HepG2 (cell line): ENCODE results near the gene ANKRD55. TPM values are rescaled to one million over a fixed set of nuclear protein-coding genes. Genes with fewer than 3 reads are reported as not detected.

Source experiments
- ATAC-seq: fragments of 200-7000 bp; cut with Tn5 transposase; 3 replicates; pipeline ENCODE4 v1.9.1; 2020; ENCODE audit warnings: mild to moderate bottlenecking, moderate library complexity
- BruUV-seq: library from RNA; stranded (reverse); fragments of 400-500 nt; replicated peaks from 2 replicates; lab custom pipeline; 2021; lab: Mats Ljungman, UMichigan
- CTCF ChIA-PET: fragments of 300-600 bp; formaldehyde crosslinking; extraction: SDS; loops from one replicate; lab custom pipeline; 2021; ENCODE audit warnings: low total read pairs, inconsistent platforms, low intra/inter-chr PET ratio; lab: Yijun Ruan, JAX
- POLR2A ChIA-PET: fragments of 350-600 bp; sonication (Branson Sonifier 250); formaldehyde crosslinking; loops from one replicate; lab custom pipeline; 2020; ENCODE audit warnings: antibody characterized with exemption, inconsistent platforms; lab: Yijun Ruan, JAX
- DNase-seq: peaks from one replicate; pipeline ENCODE4 v3.0.0-alpha.2; 2015; ENCODE audit warnings: low spot score
- FAIRE-seq: peaks from 3 replicates; lab custom pipeline; 2011; peaks lifted over from hg19 to GRCh38; lab: Jason Lieb, UNC
- H2AFZ ChIP-seq: one replicate; pipeline ENCODE4 v1.6.1; 2011; ENCODE audit warnings: low read length, inconsistent platforms
- H3K27ac ChIP-seq: fragments of 300-600 bp; 3 replicates; pipeline ENCODE4 v1.8.0; 2011; ENCODE audit warnings: mixed run types, mild to moderate bottlenecking, mixed read lengths, low read length, inconsistent platforms; ENCODE audit not compliant: insufficient read depth; ENCODE audit errors: extremely low read length
- H3K27me3 ChIP-seq, 2 experiments: fragments of 200-600 bp in 1 of 2; 2 replicates in 1 of 2; 3 replicates in 1 of 2; pipeline versions ENCODE4 v1.6.0 to v1.8.0; 2011; ENCODE audit warnings: low read length in 2 of 2, mild to moderate bottlenecking in 2 of 2, moderate library complexity in 2 of 2, inconsistent platforms in 1 of 2; ENCODE audit not compliant: insufficient read depth in 2 of 2, control insufficient read depth in 1 of 2
- H3K36me3 ChIP-seq, 2 experiments: fragments of 200-600 bp in 1 of 2; replicated peaks in 1 of 2; 2 replicates in 1 of 2; 3 replicates in 1 of 2; pipeline versions ENCODE4 v1.5.1 to v1.8.0; 2011; ENCODE audit warnings: low read length in 2 of 2, inconsistent platforms in 1 of 2; ENCODE audit not compliant: insufficient read depth in 2 of 2, control insufficient read depth in 1 of 2
- H3K4me1 ChIP-seq: 2 replicates; pipeline ENCODE4 v1.5.1; 2012; ENCODE audit warnings: low read length, inconsistent platforms; ENCODE audit not compliant: insufficient read depth
- H3K4me2 ChIP-seq: 2 replicates; pipeline ENCODE4 v1.6.0; 2011; ENCODE audit warnings: low read depth, low read length, inconsistent platforms
- H3K4me3 ChIP-seq, 3 experiments: fragments of 200-600 bp in 1 of 3; sonication (generic), shearing (Covaris generic) in 1 of 3; replicated peaks in 1 of 3; 2 replicates each; pipeline ENCODE4 v1.5.1; 2011 to 2016; ENCODE audit warnings: low read length in 3 of 3, inconsistent platforms in 2 of 3, low read depth in 2 of 3, mild to moderate bottlenecking in 2 of 3, control low read depth in 1 of 3, mixed read lengths in 1 of 3; ENCODE audit not compliant: insufficient read depth in 1 of 3
- H3K79me2 ChIP-seq: one replicate; pipeline ENCODE4 v1.6.1; 2011; ENCODE audit warnings: low read length, inconsistent platforms; ENCODE audit not compliant: insufficient read depth
- H3K9ac ChIP-seq: 2 replicates; pipeline ENCODE4 v1.6.0; 2011; ENCODE audit warnings: mild to moderate bottlenecking, low read depth, low read length, inconsistent platforms; ENCODE audit not compliant: insufficient read depth
- H3K9me3 ChIP-seq: 2 replicates; pipeline ENCODE4 v1.5.1; 2012; ENCODE audit warnings: mild to moderate bottlenecking, low read length
- H4K20me1 ChIP-seq: 2 replicates; pipeline ENCODE4 v1.6.0; 2011; ENCODE audit warnings: inconsistent platforms, mild to moderate bottlenecking, low read length, moderate library complexity; ENCODE audit not compliant: insufficient read depth
- FOSL2 ChIP-seq: sonication (generic); formaldehyde crosslinking; IDR thresholded peaks from 2 replicates; pipeline ENCODE4 v1.4.0; 2020; ENCODE audit warnings: missing genetic modification reagents
- HMG20A ChIP-seq: IDR thresholded peaks from 2 replicates; pipeline ENCODE4 v1.6.1; 2016; ENCODE audit warnings: borderline replicate concordance
- MATR3 ChIP-seq: sonication (generic); formaldehyde crosslinking; IDR thresholded peaks from 2 replicates; pipeline ENCODE4 v1.4.0; 2020; ENCODE audit warnings: missing genetic modification reagents
- NR2C2 ChIP-seq: sonication (generic); formaldehyde crosslinking; IDR thresholded peaks from 2 replicates; pipeline ENCODE4 v1.4.0; 2020; ENCODE audit warnings: missing genetic modification reagents, mild to moderate bottlenecking, moderate library complexity, borderline replicate concordance
- RELA ChIP-seq: sonication (generic); formaldehyde crosslinking; IDR thresholded peaks from 2 replicates; pipeline ENCODE4 v1.4.0; 2020; ENCODE audit warnings: missing genetic modification reagents
- ZNF232 ChIP-seq: sonication (generic); formaldehyde crosslinking; IDR thresholded peaks from 2 replicates; pipeline ENCODE4 v1.4.0; 2020; ENCODE audit warnings: missing genetic modification reagents, borderline replicate concordance
- ZNF432 ChIP-seq: sonication (generic); formaldehyde crosslinking; IDR thresholded peaks from 2 replicates; pipeline ENCODE4 v1.5.0; 2020; ENCODE audit warnings: missing genetic modification reagents, mild to moderate bottlenecking, borderline replicate concordance
- WGBS: methylation state at CpG from one replicate; pipeline ENCODE4 v1.1.6; 2017; ENCODE audit warnings: low lambda C conversion rate; 5-methylcytosine and 5-hydroxymethylcytosine counted together
- in situ Hi-C: cut with HindIII; loops from 2 replicates; pipeline ENCODE4 v1.10.0; 2017; ENCODE audit warnings: low pct_unique_long_range_greater_than_20kb; ENCODE audit not compliant: extremely low pct_ligation_motif_present
- intact Hi-C: fragments of 100-400 bp; cut with micrococcal nuclease; formaldehyde crosslinking; loops from one replicate; pipeline ENCODE4 v1.10.0; 2022; ENCODE audit not compliant: unreplicated experiment
- polyA plus RNA-seq, 8 experiments: library from polyadenylated mRNA; depleted of rRNA in 3 of 8; stranded (reverse) in 7 of 8; unstranded in 1 of 8; fragments of >200 nt; fragmentation: Illumina TruSeq in 4 of 8; extraction: Trizol in 4 of 8; gene quantifications; 2 replicates each; pipeline versions ENCODE4 v1.2.1 to v1.2.3, GENCODE V29; 2011 to 2016; ENCODE audit warnings: low read depth in 4 of 8, missing spikeins in 1 of 8, mixed read lengths in 1 of 8; ENCODE audit not compliant: insufficient read depth in 1 of 8
- total RNA-seq, 5 experiments: library from RNA; depleted of rRNA; stranded (reverse); fragments of >200 nt; fragmentation: Illumina TruSeq; extraction: Trizol; gene quantifications; 2 replicates each; pipeline ENCODE4 v1.2.3, GENCODE V29; 2016; ENCODE audit warnings: low read depth in 1 of 5
- TF ChIP-seq, protein P1 (sequence below): sonication (generic); formaldehyde crosslinking; IDR thresholded peaks from 2 replicates; pipeline ENCODE4 v1.4.0; 2020; ENCODE audit warnings: missing genetic modification reagents, borderline replicate concordance

ANKRD55 gene
- total and polyA plus RNA-seq, 2 of the 13 experiments (the other 11 are each of a cell fraction or from before 2014, with no cell fraction given): 0.11 to 0.28 TPM

GRCh38 chr5:56183506-56183905 is 49.6 kb downstream of the ANKRD55 start:
- H3K4me1 ChIP-seq: peaks cover 7% of the 10 kb centered on the region; the same call in 1 of the 2 replicates
- H4K20me1 ChIP-seq: no peaks in the 10 kb centered on the region
- no TSS peak for BruUV-seq
- H3K27ac ChIP-seq: no peak overlapping the region
- ChIA-PET CTCF (no interaction called here), POLR2A (no interaction called here)
- ATAC-seq (no peak), FAIRE-seq (no peak), DNase-seq (peak; percentile 36)
- WGBS: 64% methylated on average over 4 of the region's 4 CpGs
- H3K4me3 ChIP-seq: no peak overlapping the region
- no peak overlapping the region for H3K9ac ChIP-seq
- in situ Hi-C loops: no loop called here
- H3K36me3 ChIP-seq: no peaks in the 10 kb centered on the region
- no peak overlapping the region for H2AFZ ChIP-seq
- no peaks in the 10 kb centered on the region for H3K9me3 ChIP-seq
- TF ChIP-seq FOSL2 (CRISPR knock-in tag) (peak; percentile 28; the same call in 1 of the 2 replicates), RELA (no peak)
- H3K27me3 ChIP-seq: no peaks in the 10 kb centered on the region
- intact Hi-C loops: no loop called here
- H3K79me2 ChIP-seq: no peaks in the 10 kb centered on the region
- H3K4me2 ChIP-seq: no peak overlapping the region

- Histone ChIP-seq H2AFZ (no peak overlapping the region), H3K79me2 (no peaks in the 10 kb centered on the region), H3K27me3 (no peaks in the 10 kb centered on the region), H4K20me1 (no peaks in the 10 kb centered on the region), H3K4me1 (no peaks in the 10 kb centered on the region), H3K4me3 (no peak overlapping the region), H3K9me3 (no peaks in the 10 kb centered on the region), H3K36me3 (no peaks in the 10 kb centered on the region), H3K9ac (no peak overlapping the region), H3K4me2 (no peak overlapping the region), H3K27ac (no peak overlapping the region)
- TF ChIP-seq ZNF432 (CRISPR knock-in tag): no peak
- TF ChIP-seq, protein P1, sequence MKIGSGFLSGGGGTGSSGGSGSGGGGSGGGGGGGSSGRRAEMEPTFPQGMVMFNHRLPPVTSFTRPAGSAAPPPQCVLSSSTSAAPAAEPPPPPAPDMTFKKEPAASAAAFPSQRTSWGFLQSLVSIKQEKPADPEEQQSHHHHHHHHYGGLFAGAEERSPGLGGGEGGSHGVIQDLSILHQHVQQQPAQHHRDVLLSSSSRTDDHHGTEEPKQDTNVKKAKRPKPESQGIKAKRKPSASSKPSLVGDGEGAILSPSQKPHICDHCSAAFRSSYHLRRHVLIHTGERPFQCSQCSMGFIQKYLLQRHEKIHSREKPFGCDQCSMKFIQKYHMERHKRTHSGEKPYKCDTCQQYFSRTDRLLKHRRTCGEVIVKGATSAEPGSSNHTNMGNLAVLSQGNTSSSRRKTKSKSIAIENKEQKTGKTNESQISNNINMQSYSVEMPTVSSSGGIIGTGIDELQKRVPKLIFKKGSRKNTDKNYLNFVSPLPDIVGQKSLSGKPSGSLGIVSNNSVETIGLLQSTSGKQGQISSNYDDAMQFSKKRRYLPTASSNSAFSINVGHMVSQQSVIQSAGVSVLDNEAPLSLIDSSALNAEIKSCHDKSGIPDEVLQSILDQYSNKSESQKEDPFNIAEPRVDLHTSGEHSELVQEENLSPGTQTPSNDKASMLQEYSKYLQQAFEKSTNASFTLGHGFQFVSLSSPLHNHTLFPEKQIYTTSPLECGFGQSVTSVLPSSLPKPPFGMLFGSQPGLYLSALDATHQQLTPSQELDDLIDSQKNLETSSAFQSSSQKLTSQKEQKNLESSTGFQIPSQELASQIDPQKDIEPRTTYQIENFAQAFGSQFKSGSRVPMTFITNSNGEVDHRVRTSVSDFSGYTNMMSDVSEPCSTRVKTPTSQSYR (CRISPR knock-in tag): no peak
- TF ChIP-seq HMG20A: no peak
- TF ChIP-seq NR2C2 (CRISPR knock-in tag): no peak
- no peak for TF ChIP-seq MATR3 (CRISPR knock-in tag)
- TF ChIP-seq ZNF232 (CRISPR knock-in tag): no peak
- ATAC-seq (no peak), FAIRE-seq (no peak), DNase-seq (no peak)
- in situ Hi-C loops (no loop called here), intact Hi-C loops (no loop called here)
- ChIA-PET POLR2A (no interaction called here), CTCF (no interaction called here)
- WGBS: 62% methylated on average over 2 of the region's 2 CpGs
- BruUV-seq: no TSS peak
Observed at GRCh38 chr5:56179442-56179841, 53.7 kb downstream of the ANKRD55 start.
